ENCODE measurements around the gene GGA1. TPM values are rescaled to one million over a fixed set of nuclear protein-coding genes. Genes with fewer than 3 reads are reported as not detected.

The GGA1 gene
- total and polyA plus RNA-seq, 10 donors = 43.4 to 134 (median 83.4) TPM

DNA sequence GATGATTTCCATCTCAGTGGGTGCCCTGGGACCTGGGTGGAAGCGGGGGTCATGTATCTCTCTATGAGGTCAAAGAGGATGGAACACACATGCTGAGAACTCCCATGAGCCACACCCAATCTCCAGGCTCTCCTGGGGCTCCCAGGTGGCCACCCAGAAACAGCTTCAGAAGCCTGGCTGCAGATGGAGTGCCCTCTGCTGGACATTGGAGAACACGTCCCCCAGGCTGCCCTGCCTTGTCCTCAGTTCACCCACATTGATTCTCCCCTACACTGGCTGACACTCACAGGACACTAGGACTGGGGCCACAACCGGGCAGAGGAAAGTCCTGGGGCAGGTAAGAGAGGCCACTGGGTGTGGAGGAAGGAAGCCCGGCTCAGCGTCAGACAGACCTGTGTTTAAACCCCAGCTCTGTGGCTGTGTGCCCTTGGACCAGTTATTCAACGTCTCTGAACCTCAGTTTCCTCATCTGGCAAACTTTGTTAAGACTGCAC is 73.0 kb downstream of the GGA1 start:
- Histone ChIP-seq H3K4me3 (no peak overlapping the region), H3K4me1 (peaks cover 12 to 57% (median 39%) of the 10 kb centered on the region in 6 donors), H3K9me3 (no peaks in the 10 kb centered on the region), H3K36me3 (peaks cover 0 to 25% (median 2%) of the 10 kb centered on the region in 6 donors), H3K27me3 (replicated peaks in 1 of 7) (no peaks in the 10 kb centered on the region), H3K27ac (peak overlapping the region in 2 of 8 donors; percentile 4 to 46)
- DNase-seq = peak; percentile 87
- TF ChIP-seq POLR2AphosphoS5 (IDR thresholded peaks at IDR 0.05) (peak in 1 of 3 donors; percentile 31), POLR2A (IDR thresholded peaks at IDR 0.05) (no peak)
- TF ChIP-seq, protein P1, sequence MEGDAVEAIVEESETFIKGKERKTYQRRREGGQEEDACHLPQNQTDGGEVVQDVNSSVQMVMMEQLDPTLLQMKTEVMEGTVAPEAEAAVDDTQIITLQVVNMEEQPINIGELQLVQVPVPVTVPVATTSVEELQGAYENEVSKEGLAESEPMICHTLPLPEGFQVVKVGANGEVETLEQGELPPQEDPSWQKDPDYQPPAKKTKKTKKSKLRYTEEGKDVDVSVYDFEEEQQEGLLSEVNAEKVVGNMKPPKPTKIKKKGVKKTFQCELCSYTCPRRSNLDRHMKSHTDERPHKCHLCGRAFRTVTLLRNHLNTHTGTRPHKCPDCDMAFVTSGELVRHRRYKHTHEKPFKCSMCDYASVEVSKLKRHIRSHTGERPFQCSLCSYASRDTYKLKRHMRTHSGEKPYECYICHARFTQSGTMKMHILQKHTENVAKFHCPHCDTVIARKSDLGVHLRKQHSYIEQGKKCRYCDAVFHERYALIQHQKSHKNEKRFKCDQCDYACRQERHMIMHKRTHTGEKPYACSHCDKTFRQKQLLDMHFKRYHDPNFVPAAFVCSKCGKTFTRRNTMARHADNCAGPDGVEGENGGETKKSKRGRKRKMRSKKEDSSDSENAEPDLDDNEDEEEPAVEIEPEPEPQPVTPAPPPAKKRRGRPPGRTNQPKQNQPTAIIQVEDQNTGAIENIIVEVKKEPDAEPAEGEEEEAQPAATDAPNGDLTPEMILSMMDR (IDR thresholded peaks at IDR 0.05 in 8 of 11, conservative IDR thresholded peaks at IDR 0.05 in 3 of 11) = peak; percentile 82 to 96 (median 88)
- WGBS, 5 donors = 21 to 32% (median 27%) methylated on average over 6 of the region's 6 CpGs
- intact Hi-C loops (cut with DNase I; ENCODE audit: low total_unique reads) = loop anchor here (5.0 kb wide), 2 partner anchors 39 to 59 kb away; no protein-coding TSS in a partner anchor

Small RNAs within 50 kb of the gene (small RNA-seq; reads per million reads assigned to genes)
- 0 reads per million in 4 donors for gene RF00017
- 0 reads per million in 4 donors for gene RN7SL385P

Other genes with a start within 250 kb of the GGA1 start
- under 1 TPM in 6 of 7 donors, not detected in 1; 0.05 to 0.19 (median 0.10) TPM for gene ELFN2, start 181.4 kb upstream of the GGA1 start, total RNA-seq
- under 1 TPM; 0.02 to 0.10 (median 0.02) TPM for gene ELFN2, start 181.4 kb upstream of the GGA1 start, polyA plus RNA-seq
- 100 to 1,000 TPM in 4 of 7 donors, 10 to 100 TPM in 3; 93.5 to 138 (median 101) TPM for gene MFNG, start 122.5 kb upstream of the GGA1 start, total RNA-seq
- 10 to 100 TPM; 38.7 to 65.8 (median 51.1) TPM for gene MFNG, start 122.5 kb upstream of the GGA1 start, polyA plus RNA-seq
- gene CARD10, start 89.4 kb upstream of the GGA1 start, total RNA-seq = 10 to 100 TPM in 4 of 7 donors, 1 to 10 TPM in 3; 6.9 to 12.5 (median 11.3) TPM
- gene CARD10, start 89.4 kb upstream of the GGA1 start, polyA plus RNA-seq = 1 to 10 TPM; 2.5 to 9.1 (median 5.7) TPM
- 10 to 100 TPM; 13.2 to 35.7 (median 22.4) TPM for gene CDC42EP1, start 48.4 kb upstream of the GGA1 start, total RNA-seq
- 10 to 100 TPM in 1 of 3 donors, 1 to 10 TPM in 2; 4.6 to 13.7 (median 4.8) TPM for gene CDC42EP1, start 48.4 kb upstream of the GGA1 start, polyA plus RNA-seq
- gene LGALS2, start 28.7 kb upstream of the GGA1 start, total RNA-seq = 10 to 100 TPM in 5 of 7 donors, 1 to 10 TPM in 1, not detected in 1; 3.9 to 22.8 (median 12.8) TPM
- 10 to 100 TPM; 21.1 to 41.8 (median 25.5) TPM for gene LGALS2, start 28.7 kb upstream of the GGA1 start, polyA plus RNA-seq
- gene SH3BP1, start 30.8 kb downstream of the GGA1 start, total RNA-seq = 10 to 100 TPM; 38.0 to 78.9 (median 61.2) TPM
- gene SH3BP1, start 30.8 kb downstream of the GGA1 start, polyA plus RNA-seq = 10 to 100 TPM; 17.7 to 51.7 (median 35.2) TPM
- 10 to 100 TPM in 5 of 7 donors, 1 to 10 TPM in 2; 9.3 to 17.8 (median 11.2) TPM for gene PDXP, start 49.9 kb downstream of the GGA1 start, total RNA-seq
- gene PDXP, start 49.9 kb downstream of the GGA1 start, polyA plus RNA-seq = 10 to 100 TPM; 14.7 to 26.6 (median 15.4) TPM
- 100 to 1,000 TPM; 158 to 544 (median 389) TPM for gene LGALS1, start 66.8 kb downstream of the GGA1 start, total RNA-seq
- gene LGALS1, start 66.8 kb downstream of the GGA1 start, polyA plus RNA-seq = 100 to 1,000 TPM; 371 to 519 (median 445) TPM
- 10 to 100 TPM; 24.0 to 55.3 (median 30.2) TPM for gene NOL12, start 77.5 kb downstream of the GGA1 start, total RNA-seq
- 10 to 100 TPM; 28.5 to 33.9 (median 31.1) TPM for gene NOL12, start 77.5 kb downstream of the GGA1 start, polyA plus RNA-seq
- 100 to 1,000 TPM in 5 of 7 donors, 10 to 100 TPM in 2; 69.9 to 151 (median 106) TPM for gene TRIOBP, start 88.2 kb downstream of the GGA1 start, total RNA-seq
- 10 to 100 TPM; 24.6 to 62.0 (median 34.2) TPM for gene TRIOBP, start 88.2 kb downstream of the GGA1 start, polyA plus RNA-seq
- 1 to 10 TPM in 5 of 7 donors, under 1 TPM in 1, not detected in 1; 0.94 to 2.2 (median 1.7) TPM for gene GCAT, start 199.1 kb downstream of the GGA1 start, total RNA-seq
- 1 to 10 TPM; 1.7 to 3.9 (median 1.9) TPM for gene GCAT, start 199.1 kb downstream of the GGA1 start, polyA plus RNA-seq
- gene GALR3, start 214.5 kb downstream of the GGA1 start, total RNA-seq = not detected
- not detected for gene GALR3, start 214.5 kb downstream of the GGA1 start, polyA plus RNA-seq
- gene ANKRD54, start 235.5 kb downstream of the GGA1 start, total RNA-seq = 10 to 100 TPM; 14.5 to 31.0 (median 15.3) TPM
- gene ANKRD54, start 235.5 kb downstream of the GGA1 start, polyA plus RNA-seq = 10 to 100 TPM; 15.7 to 17.5 (median 15.8) TPM
- 100 to 1,000 TPM; 254 to 407 (median 337) TPM for gene EIF3L, start 240.6 kb downstream of the GGA1 start, total RNA-seq
- gene EIF3L, start 240.6 kb downstream of the GGA1 start, polyA plus RNA-seq = 100 to 1,000 TPM; 275 to 364 (median 331) TPM

Measured in spleen (tissue), 11 donors.